SH-SY5Y (cell line): ENCODE measurements around the gene NELFCD.

Source experiments
- GATA2 ChIP-seq: IDR thresholded peaks from 2 replicates; pipeline ENCODE4 v1.6.1; 2011; ENCODE audit warnings: mild to moderate bottlenecking, low read depth, low read length
- GATA3 ChIP-seq: IDR thresholded peaks from 2 replicates; pipeline ENCODE4 v1.6.1; 2011; ENCODE audit warnings: low read depth, mild to moderate bottlenecking, low read length, moderate library complexity

Gene NELFCD

GRCh38 chr20:59032023-59032712, 51.1 kb downstream of the NELFCD start, which contains the start of gene ATP5F1E:
ATP5F1E (minus strand) TSS chr20:59032335; CDS start chr20:59032251, 84 bp downstream.
- TF ChIP-seq GATA2, result no peak

- TF ChIP-seq GATA2 (no peak), GATA3 (no peak)
These were observed 51.6 kb downstream of the NELFCD start for GRCh38 chr20:59032713-59033059.

GRCh38 chr20:59033093-59033492, 52.0 kb downstream of the NELFCD start:
- TF ChIP-seq GATA3 (no peak), GATA2 (no peak)

GRCh38 chr20:59033616-59034165, 52.6 kb downstream of the NELFCD start:
- TF ChIP-seq GATA3 (no peak), GATA2 (no peak)

GRCh38 chr20:59035381-59035780, 54.3 kb downstream of the NELFCD start:
- no peak for TF ChIP-seq GATA3
- no peak for TF ChIP-seq GATA2

- TF ChIP-seq GATA2, result no peak
- TF ChIP-seq GATA3, result no peak
These were observed 56.3 kb downstream of the NELFCD start for GRCh38 chr20:59037386-59037785.

- no peak for TF ChIP-seq GATA2
- TF ChIP-seq GATA3, result no peak
These were observed 58.2 kb downstream of the NELFCD start for GRCh38 chr20:59039233-59039632.

GRCh38 chr20:59040667-59041066, 59.6 kb downstream of the NELFCD start:
- TF ChIP-seq GATA3 (no peak), GATA2 (no peak)

- TF ChIP-seq GATA3, result no peak
- TF ChIP-seq GATA2, result no peak
These were observed 61.2 kb downstream of the NELFCD start, which contains the start of gene PRELID3B for GRCh38 chr20:59042151-59042795. PRELID3B (minus strand) TSS chr20:59042786; CDS start chr20:59042730, 56 bp downstream.

GRCh38 chr20:59042796-59043631, 62.0 kb downstream of the NELFCD start:
- TF ChIP-seq GATA3 (no peak), GATA2 (no peak)

- TF ChIP-seq GATA3 (no peak), GATA2 (no peak)
These were observed 62.6 kb downstream of the NELFCD start for GRCh38 chr20:59043698-59044097.

- TF ChIP-seq GATA2, result no peak
- TF ChIP-seq GATA3, result no peak
These were observed 63.2 kb downstream of the NELFCD start for GRCh38 chr20:59044295-59044694.
